ENCODE data around the gene SLC24A3.

GRCh38 chr20:19254956-19255355, 42.5 kb downstream of the SLC24A3 start:
- TF ChIP-seq, protein P1, sequence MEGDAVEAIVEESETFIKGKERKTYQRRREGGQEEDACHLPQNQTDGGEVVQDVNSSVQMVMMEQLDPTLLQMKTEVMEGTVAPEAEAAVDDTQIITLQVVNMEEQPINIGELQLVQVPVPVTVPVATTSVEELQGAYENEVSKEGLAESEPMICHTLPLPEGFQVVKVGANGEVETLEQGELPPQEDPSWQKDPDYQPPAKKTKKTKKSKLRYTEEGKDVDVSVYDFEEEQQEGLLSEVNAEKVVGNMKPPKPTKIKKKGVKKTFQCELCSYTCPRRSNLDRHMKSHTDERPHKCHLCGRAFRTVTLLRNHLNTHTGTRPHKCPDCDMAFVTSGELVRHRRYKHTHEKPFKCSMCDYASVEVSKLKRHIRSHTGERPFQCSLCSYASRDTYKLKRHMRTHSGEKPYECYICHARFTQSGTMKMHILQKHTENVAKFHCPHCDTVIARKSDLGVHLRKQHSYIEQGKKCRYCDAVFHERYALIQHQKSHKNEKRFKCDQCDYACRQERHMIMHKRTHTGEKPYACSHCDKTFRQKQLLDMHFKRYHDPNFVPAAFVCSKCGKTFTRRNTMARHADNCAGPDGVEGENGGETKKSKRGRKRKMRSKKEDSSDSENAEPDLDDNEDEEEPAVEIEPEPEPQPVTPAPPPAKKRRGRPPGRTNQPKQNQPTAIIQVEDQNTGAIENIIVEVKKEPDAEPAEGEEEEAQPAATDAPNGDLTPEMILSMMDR (IDR thresholded peaks at IDR 0.05), result no peak
- no peak for TF ChIP-seq POLR2A (IDR thresholded peaks at IDR 0.05)
